ENCODE measurements around the gene MREG.
"Not testable (repeated sequence)": the region's sequence is repeated elsewhere in the genome, so short reads cannot be mapped to it uniquely, and the experiment has no call there.

GRCh38 chr2:215957354-215958122 lies 55.8 kb downstream of the MREG start:
- TF ChIP-seq CTCF, POLR2A (IDR thresholded peaks at IDR 0.05): not testable (repeated sequence)
